Psoas muscle (tissue), 8 donors: ENCODE data around the gene SERAC1. TPM values are rescaled to one million over a fixed set of nuclear protein-coding genes. Genes with fewer than 3 reads are reported as not detected.

Experiments used
- ATAC-seq, 4 donors: fragments of 200-7000 bp; cut with Tn5 transposase; one replicate each; pipeline ENCODE4 v1.9.1; 2020; ENCODE audit warnings: moderate library complexity in 3 of 4, mild to moderate bottlenecking in 2 of 4
- DNase-seq, 2 donors: peaks; one replicate each; pipeline ENCODE4 v3.0.0-alpha.2; 2020
- H3K27ac ChIP-seq: fragments of 200-600 bp; one replicate; pipeline ENCODE4 v1.8.0; 2022
- H3K27me3 ChIP-seq, 3 donors: fragments of 200-600 bp in 1 of 3; one replicate each; pipeline versions ENCODE4 v1.6.1 to v1.8.0; 2013 to 2022; ENCODE audit warnings: low read length in 2 of 3, mild to moderate bottlenecking in 2 of 3, moderate library complexity in 1 of 3; ENCODE audit not compliant: insufficient read depth in 3 of 3
- H3K36me3 ChIP-seq, 2 donors: fragments of 200-600 bp in 1 of 2; one replicate each; pipeline versions ENCODE4 v1.6.1 to v1.8.0; 2013 to 2022; ENCODE audit warnings: low read depth in 1 of 2, mild to moderate bottlenecking in 1 of 2, moderate library complexity in 1 of 2; ENCODE audit not compliant: insufficient read depth in 1 of 2
- H3K4me1 ChIP-seq: fragments of 200-600 bp; one replicate; pipeline ENCODE4 v1.8.0; 2022
- H3K4me3 ChIP-seq: fragments of 200-600 bp; one replicate; pipeline ENCODE4 v1.8.0; 2022; ENCODE audit warnings: mild to moderate bottlenecking
- H3K9me3 ChIP-seq: fragments of 200-600 bp; one replicate; pipeline ENCODE4 v1.8.0; 2022
- WGBS, 3 donors: extraction: QIAGEN DNeasy Blood & Tissue Kit; methylation state at CpG; one replicate each; pipeline versions ENCODE4 v1.1.6 to v1.1.7; 2013; 5-methylcytosine and 5-hydroxymethylcytosine counted together
- intact Hi-C, 2 donors: fragments of 100-400 bp; cut with DNase I; formaldehyde crosslinking; loops; one replicate each; pipeline versions ENCODE4 v1.11.0 to v1.14.2; 2022
- polyA plus RNA-seq, 3 donors: library from polyadenylated mRNA; stranded (reverse); fragments of 200-250 nt; gene quantifications; one replicate each; pipeline ENCODE4 v1.2.3, GENCODE V29; 2013
- total RNA-seq, 4 donors: library from RNA; stranded (reverse); fragmentation: NEBNext Ultra II Directional in 2 of 4; extraction: Animal tissue kit (Norgen Biotek cat#: 25700) in 2 of 4; gene quantifications; one replicate each; pipeline versions ENCODE4 v1.2.1 to v1.2.4, GENCODE V29; 2021 to 2023
- TF ChIP-seq, protein P1 (sequence below): fragments of 200-600 bp; IDR thresholded peaks from one replicate; pipeline ENCODE4 v1.8.0; 2022; ENCODE audit warnings: antibody characterized with exemption
- donor health status: healthy with polysubstance abuse.
- donor health status: DM: no; HTN: no; CAD: no; lungs with moderate emphysema.
- donor health status: Bipolar disorder and iron deficiency.
- donor health status: healthy.
- donor health status: DM: yes; HTN: yes; CAD: no.
- donor health status: DM: no; HTN: no; CAD: no.
- donor health status: DM: no; HTN: no; CAD: no.
- donor health status: DM: yes; HTN: yes; CAD: no.

The SERAC1 gene
- total and polyA plus RNA-seq, 7 donors = 3.9 to 11.0 (median 6.5) TPM

GRCh38 chr6:158122048-158122447 lies 46.0 kb downstream of the SERAC1 start:
- ATAC-seq = no peak
- TF ChIP-seq, protein P1, sequence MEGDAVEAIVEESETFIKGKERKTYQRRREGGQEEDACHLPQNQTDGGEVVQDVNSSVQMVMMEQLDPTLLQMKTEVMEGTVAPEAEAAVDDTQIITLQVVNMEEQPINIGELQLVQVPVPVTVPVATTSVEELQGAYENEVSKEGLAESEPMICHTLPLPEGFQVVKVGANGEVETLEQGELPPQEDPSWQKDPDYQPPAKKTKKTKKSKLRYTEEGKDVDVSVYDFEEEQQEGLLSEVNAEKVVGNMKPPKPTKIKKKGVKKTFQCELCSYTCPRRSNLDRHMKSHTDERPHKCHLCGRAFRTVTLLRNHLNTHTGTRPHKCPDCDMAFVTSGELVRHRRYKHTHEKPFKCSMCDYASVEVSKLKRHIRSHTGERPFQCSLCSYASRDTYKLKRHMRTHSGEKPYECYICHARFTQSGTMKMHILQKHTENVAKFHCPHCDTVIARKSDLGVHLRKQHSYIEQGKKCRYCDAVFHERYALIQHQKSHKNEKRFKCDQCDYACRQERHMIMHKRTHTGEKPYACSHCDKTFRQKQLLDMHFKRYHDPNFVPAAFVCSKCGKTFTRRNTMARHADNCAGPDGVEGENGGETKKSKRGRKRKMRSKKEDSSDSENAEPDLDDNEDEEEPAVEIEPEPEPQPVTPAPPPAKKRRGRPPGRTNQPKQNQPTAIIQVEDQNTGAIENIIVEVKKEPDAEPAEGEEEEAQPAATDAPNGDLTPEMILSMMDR = no peak
- Histone ChIP-seq H3K27ac (no peak overlapping the region), H3K36me3 (peaks cover 0 to 73% of the 10 kb centered on the region in 2 donors), H3K4me1 (no peaks in the 10 kb centered on the region), H3K27me3 (no peaks in the 10 kb centered on the region), H3K4me3 (no peak overlapping the region), H3K9me3 (no peaks in the 10 kb centered on the region)
- intact Hi-C loops = no loop called here
- 94 to 98% (median 96%) methylated on average over 2 of the region's 2 CpGs for WGBS, 3 donors
- DNase-seq = no peak

GRCh38 chr6:158121335-158121734 lies 46.7 kb downstream of the SERAC1 start:
- 48 to 52% (median 51%) methylated on average over 3 of the region's 3 CpGs for WGBS, 3 donors
- no peaks in the 10 kb centered on the region for H3K9me3 ChIP-seq
- TF ChIP-seq, protein P1 = no peak
- no peak overlapping the region for H3K4me3 ChIP-seq
- intact Hi-C loops = no loop called here
- H3K36me3 ChIP-seq = peaks cover 0 to 67% of the 10 kb centered on the region in 2 donors
- H3K4me1 ChIP-seq = no peaks in the 10 kb centered on the region
- no peaks in the 10 kb centered on the region for H3K27me3 ChIP-seq
- H3K27ac ChIP-seq = no peak overlapping the region
- ATAC-seq = peak in 1 of 4 donors; percentile 37
- DNase-seq = no peak

DNA sequence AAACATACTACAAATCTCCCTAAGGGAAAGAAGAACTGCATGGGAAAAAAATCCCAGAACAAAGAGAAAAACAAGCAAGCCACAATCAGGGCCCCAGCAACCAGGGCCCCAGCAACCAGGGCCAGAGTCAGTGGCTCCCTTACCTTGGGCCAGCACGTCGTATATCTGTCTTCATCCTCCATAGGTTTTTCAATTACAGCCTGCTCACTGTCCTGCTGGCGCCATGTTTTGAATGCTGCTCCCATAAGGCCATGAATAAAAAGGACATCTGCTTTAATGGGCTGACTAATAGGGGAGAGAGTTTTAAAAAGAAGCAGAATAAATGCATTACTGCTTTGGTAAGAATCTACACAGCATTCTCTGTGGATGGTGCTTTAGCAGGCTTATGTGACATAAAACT lies 49.2 kb downstream of the SERAC1 start:
- WGBS, 3 donors = 91 to 93% (median 93%) methylated on average over 3 of the region's 3 CpGs
- no peaks in the 10 kb centered on the region for H3K4me1 ChIP-seq
- TF ChIP-seq, protein P1 = no peak
- ATAC-seq (no peak), DNase-seq (no peak)
- no peaks in the 10 kb centered on the region for H3K27me3 ChIP-seq
- peaks cover 2 to 71% of the 10 kb centered on the region in 2 donors for H3K36me3 ChIP-seq
- no peak overlapping the region for H3K27ac ChIP-seq
- H3K9me3 ChIP-seq = no peaks in the 10 kb centered on the region
- no peak overlapping the region for H3K4me3 ChIP-seq
- intact Hi-C loops = no loop called here

DNA sequence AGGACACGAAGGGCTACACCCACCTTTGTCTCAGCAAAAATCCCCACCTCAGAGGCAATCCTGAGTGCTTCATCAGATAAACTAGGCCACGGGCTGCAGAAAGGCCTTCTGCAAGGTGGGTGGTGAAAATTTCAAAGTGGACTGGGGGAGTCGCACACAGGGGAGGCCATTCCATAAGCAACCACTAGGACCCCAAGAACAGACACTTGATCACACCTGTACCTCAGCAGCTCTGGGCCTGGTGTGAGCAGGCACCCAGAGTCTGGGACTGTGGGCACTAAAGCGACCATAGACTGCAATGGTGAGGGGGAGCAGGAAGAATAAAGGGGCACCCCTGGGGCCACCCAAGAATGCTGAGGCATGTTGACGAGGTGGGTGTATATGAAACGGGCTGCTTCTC lies 52.6 kb downstream of the SERAC1 start:
- DNase-seq = no peak
- H3K27me3 ChIP-seq = no peaks in the 10 kb centered on the region
- no peak overlapping the region for H3K27ac ChIP-seq
- H3K4me1 ChIP-seq = no peaks in the 10 kb centered on the region
- no peak overlapping the region for H3K4me3 ChIP-seq
- intact Hi-C loops = no loop called here
- peaks cover 2 to 88% of the 10 kb centered on the region in 2 donors for H3K36me3 ChIP-seq
- TF ChIP-seq, protein P1 = no peak
- WGBS, 3 donors = 90 to 96% (median 94%) methylated on average over 6 of the region's 6 CpGs
- ATAC-seq = no peak
- no peaks in the 10 kb centered on the region for H3K9me3 ChIP-seq

- DNase-seq (no peak), ATAC-seq (no peak)
- TF ChIP-seq, protein P1 = no peak
- H3K4me3 ChIP-seq = no peak overlapping the region
- 93 to 96% (median 94%) methylated on average over 4 of the region's 4 CpGs for WGBS, 3 donors
- H3K36me3 ChIP-seq = peaks cover 2 to 88% of the 10 kb centered on the region in 2 donors
- no peaks in the 10 kb centered on the region for H3K9me3 ChIP-seq
- no peaks in the 10 kb centered on the region for H3K4me1 ChIP-seq
- H3K27me3 ChIP-seq = no peaks in the 10 kb centered on the region
- intact Hi-C loops = no loop called here
- H3K27ac ChIP-seq = no peak overlapping the region
Measured at GRCh38 chr6:158115102-158115501, 53.0 kb downstream of the SERAC1 start.
